HepG2 (cell line): Measurements from ENCODE around the gene HSPA1L. TPM values are rescaled to one million over a fixed set of nuclear protein-coding genes. Genes with fewer than 3 reads are reported as not detected.
A peak's percentile ranks its signal among the peaks of the same experiment; 100 is the strongest.

Source experiments
- AHR ChIP-seq: IDR thresholded peaks from 2 replicates; pipeline ENCODE4 v1.6.1; 2018; ENCODE audit warnings: missing genetic modification reagents, missing compliant biosample characterization
- ATF2 ChIP-seq: sonication (generic); formaldehyde crosslinking; IDR thresholded peaks from 2 replicates; pipeline ENCODE4 v1.4.0; 2020; ENCODE audit warnings: missing genetic modification reagents
- BCLAF1 ChIP-seq: fragments of 450-650 bp; IDR thresholded peaks from 2 replicates; pipeline ENCODE4 v1.6.1; 2017; ENCODE audit warnings: mild to moderate bottlenecking
- DNMT1 ChIP-seq: sonication (generic); formaldehyde crosslinking; IDR thresholded peaks from 2 replicates; pipeline ENCODE4 v1.5.1; 2020; ENCODE audit warnings: mild to moderate bottlenecking, missing genetic modification reagents
- GRHL1 ChIP-seq: sonication (generic); formaldehyde crosslinking; conservative IDR thresholded peaks from 2 replicates; pipeline ENCODE4 v1.8.0; 2022; ENCODE audit warnings: missing genetic modification reagents
- HMGXB4 ChIP-seq, 2 experiments: sonication (generic) in 1 of 2; formaldehyde crosslinking in 1 of 2; IDR thresholded peaks; 2 replicates each; pipeline versions ENCODE4 v1.4.0 to v1.6.1; 2018 to 2020; ENCODE audit warnings: missing genetic modification reagents in 2 of 2, borderline replicate concordance in 1 of 2, low read depth in 1 of 2, mild to moderate bottlenecking in 1 of 2, missing biosample characterization in 1 of 2
- KLF11 ChIP-seq: IDR thresholded peaks from 2 replicates; pipeline ENCODE4 v1.6.1; 2016; ENCODE audit warnings: missing compliant biosample characterization
- KLF16 ChIP-seq, 2 experiments: sonication (generic) in 1 of 2; formaldehyde crosslinking in 1 of 2; IDR thresholded peaks; 2 replicates each; pipeline versions ENCODE4 v1.6.1 to v1.8.0; 2016 to 2023; ENCODE audit warnings: missing genetic modification reagents in 2 of 2, missing compliant biosample characterization in 1 of 2
- RARA ChIP-seq: IDR thresholded peaks from 2 replicates; pipeline ENCODE4 v1.6.1; 2016; ENCODE audit warnings: missing genetic modification reagents, missing compliant biosample characterization
- SNRNP70 ChIP-seq: fragments of 200-400 bp; formaldehyde crosslinking; IDR thresholded peaks from 2 replicates; pipeline ENCODE4 v1.6.1; 2017; ENCODE audit warnings: mild to moderate bottlenecking, low read depth, low read length, moderate library complexity
- ZBTB26 ChIP-seq: IDR thresholded peaks from 2 replicates; pipeline ENCODE4 v1.6.1; 2016; ENCODE audit warnings: missing compliant biosample characterization, missing genetic modification reagents, borderline replicate concordance
- ZBTB44 ChIP-seq: sonication (generic); formaldehyde crosslinking; IDR thresholded peaks from 2 replicates; pipeline ENCODE4 v1.4.0; 2020; ENCODE audit warnings: missing genetic modification reagents
- ZNF367 ChIP-seq: sonication (generic); formaldehyde crosslinking; IDR thresholded peaks from 2 replicates; pipeline ENCODE4 v1.4.0; 2020; ENCODE audit warnings: missing genetic modification reagents, borderline replicate concordance
- ZNF704 ChIP-seq: sonication (generic); formaldehyde crosslinking; IDR thresholded peaks from 2 replicates; pipeline ENCODE4 v1.8.1; 2023; ENCODE audit warnings: mild to moderate bottlenecking, inconsistent platforms, moderate library complexity, missing genetic modification reagents, borderline replicate concordance
- polyA plus RNA-seq, 8 experiments: library from polyadenylated mRNA; depleted of rRNA in 3 of 8; stranded (reverse) in 7 of 8; unstranded in 1 of 8; fragments of >200 nt; fragmentation: Illumina TruSeq in 4 of 8; extraction: Trizol in 4 of 8; gene quantifications; 2 replicates each; pipeline versions ENCODE4 v1.2.1 to v1.2.3, GENCODE V29; 2011 to 2016; ENCODE audit warnings: low read depth in 4 of 8, missing spikeins in 1 of 8, mixed read lengths in 1 of 8; ENCODE audit not compliant: insufficient read depth in 1 of 8
- total RNA-seq, 5 experiments: library from RNA; depleted of rRNA; stranded (reverse); fragments of >200 nt; fragmentation: Illumina TruSeq; extraction: Trizol; gene quantifications; 2 replicates each; pipeline ENCODE4 v1.2.3, GENCODE V29; 2016; ENCODE audit warnings: low read depth in 1 of 5

The HSPA1L gene
- total and polyA plus RNA-seq, 2 of the 13 experiments (the other 11 are each of a cell fraction or from before 2014, with no cell fraction given), result 0.55 to 1.0 TPM

- TF ChIP-seq ZNF704 (peak; percentile 66), DNMT1 (peak; percentile 88; the same call in 1 of the 2 replicates), AHR (CRISPR knock-in tag) (peak; percentile 91), ATF2 (peak; percentile 91), RARA (CRISPR knock-in tag) (no peak; the same call in 1 of the 2 replicates), KLF16 (CRISPR knock-in tag; IDR thresholded peaks at IDR 0.05) (peak in 1 of 2 experiments; percentile 98; a peak in 2 of 4 replicates), ZBTB44 (CRISPR knock-in tag) (peak; percentile 81; the same call in 1 of the 2 replicates), ZNF367 (CRISPR knock-in tag) (peak; percentile 99), ZBTB26 (CRISPR knock-in tag) (peak; percentile 81; the same call in 1 of the 2 replicates), KLF11 (no peak), BCLAF1 (no peak), HMGXB4 (CRISPR knock-in tag; IDR thresholded peaks at IDR 0.05; ENCODE audit: borderline replicate concordance in 1 of 2, low read depth in 1 of 2) (peak; percentile 57 to 67; a peak in 2 of 4 replicates), GRHL1 (CRISPR knock-in tag) (no peak), SNRNP70 (no peak)
Observed at GRCh38 chr6:31862344-31863235, 47.5 kb upstream of the HSPA1L start, which contains the start of gene NEU1 (continued).
